GM21447 (cell line): ENCODE data around the gene PPP2R5B.

ENCODE experiments used
- ATAC-seq: cut with Tn5 transposase; IDR thresholded peaks from one replicate; pipeline ENCODE4 v1.9.1; 2021; ENCODE audit not compliant: unreplicated experiment

Gene PPP2R5B

DNA sequence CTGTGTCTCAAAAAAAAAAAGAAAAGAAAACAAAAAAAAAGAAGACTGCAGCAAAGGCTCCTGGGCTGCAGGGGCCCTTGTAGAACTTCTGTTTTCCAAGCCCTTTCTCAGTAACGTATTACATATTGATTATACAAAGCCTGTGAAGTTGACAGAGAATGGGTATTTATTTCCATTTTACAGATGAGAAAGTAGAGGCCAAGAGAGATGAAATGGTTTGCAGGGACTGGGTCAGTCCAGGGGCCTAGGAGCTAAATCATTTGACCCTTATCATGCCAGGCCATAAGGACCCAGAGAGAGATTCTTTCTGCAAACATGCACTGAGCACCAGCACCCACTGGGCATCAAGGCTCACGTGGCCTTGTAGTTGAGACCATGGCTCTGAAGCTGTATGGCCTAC, 4.5 kb downstream of the PPP2R5B start:
- no peak for ATAC-seq

DNA sequence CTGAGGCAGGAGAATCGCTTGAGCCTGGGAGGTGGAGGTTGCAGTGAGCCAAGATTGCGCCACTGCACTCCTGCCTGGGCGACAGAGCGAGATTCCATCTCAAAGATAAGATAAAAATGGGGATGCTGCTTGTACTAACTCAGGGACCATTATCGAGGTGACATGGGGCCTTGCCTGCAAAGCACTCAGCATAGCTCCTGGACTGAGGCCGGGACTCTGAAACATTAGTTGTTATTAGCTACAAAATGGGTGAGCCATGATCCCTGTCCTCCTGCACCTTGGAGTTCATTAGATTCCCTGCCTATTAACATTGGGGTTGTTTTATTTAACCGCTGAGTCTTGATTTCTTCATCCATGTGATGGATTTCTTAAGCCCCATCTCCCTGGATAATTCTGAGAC, 5.1 kb downstream of the PPP2R5B start:
- ATAC-seq: no peak

DNA sequence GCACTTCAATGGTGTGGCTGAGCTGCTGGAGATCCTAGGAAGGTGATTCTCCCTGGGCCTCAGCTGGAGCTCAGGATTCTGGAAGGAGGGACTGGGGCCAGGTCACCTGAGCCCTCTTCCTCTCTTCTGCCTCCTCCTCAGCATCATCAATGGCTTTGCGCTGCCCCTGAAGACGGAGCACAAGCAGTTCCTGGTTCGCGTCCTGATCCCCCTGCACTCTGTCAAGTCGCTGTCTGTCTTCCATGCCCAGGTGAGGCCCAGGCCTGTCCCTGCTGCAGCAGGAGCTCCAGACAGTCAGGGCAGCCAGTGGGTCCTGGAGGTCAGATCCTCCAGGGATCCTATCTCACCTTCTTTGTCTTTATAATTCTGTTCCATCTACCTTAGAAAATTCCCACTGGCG, 5.9 kb downstream of the PPP2R5B start:
- no peak for ATAC-seq

DNA sequence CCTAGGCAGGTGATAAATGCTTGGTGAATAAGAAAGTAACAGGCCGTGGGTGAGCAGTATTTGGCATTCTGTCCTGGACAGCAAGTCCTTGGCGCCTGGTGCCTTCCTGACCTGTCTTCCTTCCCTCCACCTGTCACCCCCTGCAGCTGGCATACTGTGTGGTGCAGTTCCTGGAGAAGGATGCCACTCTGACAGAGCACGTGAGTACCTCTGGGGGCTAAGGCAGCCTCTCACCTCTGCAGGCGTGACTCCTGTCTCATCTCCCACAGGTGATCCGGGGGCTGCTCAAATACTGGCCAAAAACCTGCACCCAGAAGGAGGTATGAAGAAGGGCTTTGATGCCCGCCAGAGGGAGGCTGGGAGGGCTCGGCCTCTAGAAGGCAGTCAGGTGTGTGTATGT, 6.8 kb downstream of the PPP2R5B start:
- ATAC-seq: no peak

- no peak for ATAC-seq
Observed at GRCh38 chr11:64932324-64932723, 7.8 kb downstream of the PPP2R5B start.

- no peak for ATAC-seq
Observed at GRCh38 chr11:64933213-64933934, 8.9 kb downstream of the PPP2R5B start.

- no peak for ATAC-seq
Observed at GRCh38 chr11:64933935-64934681, 9.6 kb downstream of the PPP2R5B start.

DNA sequence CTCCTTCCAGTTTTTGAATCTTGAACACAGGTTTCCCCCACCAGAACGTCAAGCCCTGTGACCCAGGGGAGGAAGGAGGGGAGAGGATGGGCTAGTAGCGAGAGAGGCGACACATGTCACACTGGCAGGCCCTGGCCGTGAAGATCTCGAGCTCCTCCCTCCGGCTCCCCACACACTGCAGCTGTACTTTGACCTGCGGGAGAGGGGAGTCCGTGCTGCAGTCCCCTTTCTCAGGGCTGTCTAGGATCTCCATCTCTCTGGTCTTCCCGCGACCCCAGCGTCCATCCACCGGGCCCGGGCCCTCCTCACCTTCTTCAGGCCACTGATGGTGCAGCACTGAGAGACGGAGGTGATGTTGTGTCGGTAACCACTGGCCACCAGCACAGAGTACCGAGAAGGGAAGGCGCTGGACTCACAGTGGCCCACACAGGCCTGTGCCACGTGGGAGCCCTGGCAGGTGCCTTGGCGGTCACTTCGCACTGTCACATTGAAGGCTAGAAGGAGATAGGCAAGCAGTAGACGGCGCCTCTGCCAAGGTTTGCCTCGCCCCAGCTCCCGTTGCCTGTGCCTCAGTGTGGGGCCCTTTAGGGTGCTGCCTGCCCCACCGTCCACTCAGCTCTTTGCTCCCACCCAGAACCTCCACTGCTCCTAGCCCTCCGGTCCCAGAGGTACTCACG, 10.3 kb downstream of the PPP2R5B start:
- no peak for ATAC-seq

- ATAC-seq: no peak
Observed at GRCh38 chr11:64935359-64936081, 11.0 kb downstream of the PPP2R5B start, which contains the start of gene GPHA2. Gene GPHA2, minus strand, starts transcription at chr11:64935893. Its CDS starts 433 bp downstream, at chr11:64935460.

- ATAC-seq: no peak
Observed at GRCh38 chr11:64936539-64936938, 12.1 kb downstream of the PPP2R5B start.

- no peak for ATAC-seq
Observed at GRCh38 chr11:64947208-64947814, 22.8 kb downstream of the PPP2R5B start.

GRCh38 chr11:64951529-64951928, 27.0 kb downstream of the PPP2R5B start:
- ATAC-seq: no peak

GRCh38 chr11:64954201-64954600, 29.7 kb downstream of the PPP2R5B start:
- no peak for ATAC-seq

DNA sequence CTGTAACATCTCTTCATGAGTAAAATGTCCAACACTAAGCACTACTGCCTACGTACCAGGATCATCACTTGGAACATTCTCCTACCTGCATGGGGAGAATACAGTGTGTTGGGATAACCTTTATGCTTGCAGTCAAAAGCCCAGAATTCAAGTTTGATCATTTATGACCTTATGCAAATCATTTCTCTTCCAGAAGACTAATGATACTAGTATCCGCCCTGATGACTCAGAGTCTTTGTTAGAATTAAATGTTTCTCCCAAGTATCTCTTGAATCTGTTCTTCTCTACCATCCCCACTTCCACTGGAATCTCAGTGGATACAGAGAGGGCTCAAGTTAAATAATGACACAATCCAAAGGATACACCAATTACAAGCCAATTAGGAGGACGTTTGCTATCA, 35.0 kb downstream of the PPP2R5B start:
- no peak for ATAC-seq

GRCh38 chr11:64960719-64961118, 36.2 kb downstream of the PPP2R5B start:
- no peak for ATAC-seq

DNA sequence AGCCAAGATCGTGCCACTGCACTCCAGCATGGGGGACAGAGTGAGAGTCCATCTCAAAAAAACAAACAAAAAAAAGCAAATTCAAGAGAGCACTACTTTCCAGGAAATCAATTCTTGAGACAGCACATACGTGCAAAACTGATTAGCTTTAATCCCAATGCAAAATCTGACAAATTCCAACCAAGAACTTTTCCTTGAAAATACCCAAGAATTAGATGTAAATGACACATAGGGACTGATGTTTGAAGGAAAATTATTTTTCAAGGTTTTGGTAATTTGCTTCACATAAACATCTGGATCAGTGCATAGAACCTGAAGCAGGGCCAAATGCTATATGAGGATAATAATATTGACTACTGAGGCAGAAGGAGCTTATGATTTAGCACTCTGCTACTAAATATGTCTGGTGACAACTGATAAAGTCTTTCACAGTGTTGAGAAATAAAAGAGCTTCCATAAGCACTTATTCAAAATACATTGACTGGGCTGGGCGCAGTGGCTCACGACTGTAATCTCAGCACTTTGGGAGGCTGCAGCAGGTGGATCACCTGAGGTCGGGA, 38.7 kb downstream of the PPP2R5B start:
- ATAC-seq: no peak

GRCh38 chr11:64967375-64967774, 42.9 kb downstream of the PPP2R5B start:
- no peak for ATAC-seq

DNA sequence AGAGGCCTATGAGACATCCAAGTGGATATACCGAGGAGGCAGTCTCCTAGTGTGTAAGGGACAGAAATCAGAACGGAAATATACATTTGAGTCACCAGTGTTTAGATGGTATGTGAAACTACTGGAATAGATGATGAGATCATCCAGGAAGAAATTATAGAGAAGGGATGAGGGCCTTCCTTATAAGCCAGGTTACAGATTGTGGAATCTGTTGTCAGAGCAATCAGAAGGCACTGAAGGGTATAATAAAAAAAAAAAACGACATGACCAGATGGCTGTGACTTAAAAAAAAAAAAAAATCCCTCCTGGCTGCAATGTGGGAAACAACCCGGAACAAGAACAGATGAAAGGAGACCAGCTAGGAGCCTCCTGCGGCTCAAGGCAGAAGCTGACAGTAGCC, 44.7 kb downstream of the PPP2R5B start:
- no peak for ATAC-seq

DNA sequence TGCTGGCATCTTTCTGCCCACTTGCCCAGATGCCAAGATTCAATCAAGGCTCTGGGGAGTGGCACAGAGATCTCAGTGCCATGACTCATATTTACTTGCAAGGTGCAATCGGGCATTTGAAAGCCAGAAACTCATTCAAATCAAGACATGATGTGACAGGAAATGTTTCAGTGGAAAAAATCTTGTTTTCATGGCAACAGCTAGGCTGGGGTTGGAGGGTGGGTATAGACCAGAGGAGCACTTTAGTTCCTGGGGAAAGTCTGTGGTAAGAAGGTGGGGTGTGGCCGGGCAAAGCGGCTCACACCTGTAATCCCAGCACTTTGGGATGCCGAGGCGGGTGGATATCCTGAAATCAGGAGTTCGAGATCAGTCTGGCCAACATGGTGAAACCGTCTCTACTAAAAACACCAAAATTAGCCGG, 46.3 kb downstream of the PPP2R5B start:
- ATAC-seq: no peak

DNA sequence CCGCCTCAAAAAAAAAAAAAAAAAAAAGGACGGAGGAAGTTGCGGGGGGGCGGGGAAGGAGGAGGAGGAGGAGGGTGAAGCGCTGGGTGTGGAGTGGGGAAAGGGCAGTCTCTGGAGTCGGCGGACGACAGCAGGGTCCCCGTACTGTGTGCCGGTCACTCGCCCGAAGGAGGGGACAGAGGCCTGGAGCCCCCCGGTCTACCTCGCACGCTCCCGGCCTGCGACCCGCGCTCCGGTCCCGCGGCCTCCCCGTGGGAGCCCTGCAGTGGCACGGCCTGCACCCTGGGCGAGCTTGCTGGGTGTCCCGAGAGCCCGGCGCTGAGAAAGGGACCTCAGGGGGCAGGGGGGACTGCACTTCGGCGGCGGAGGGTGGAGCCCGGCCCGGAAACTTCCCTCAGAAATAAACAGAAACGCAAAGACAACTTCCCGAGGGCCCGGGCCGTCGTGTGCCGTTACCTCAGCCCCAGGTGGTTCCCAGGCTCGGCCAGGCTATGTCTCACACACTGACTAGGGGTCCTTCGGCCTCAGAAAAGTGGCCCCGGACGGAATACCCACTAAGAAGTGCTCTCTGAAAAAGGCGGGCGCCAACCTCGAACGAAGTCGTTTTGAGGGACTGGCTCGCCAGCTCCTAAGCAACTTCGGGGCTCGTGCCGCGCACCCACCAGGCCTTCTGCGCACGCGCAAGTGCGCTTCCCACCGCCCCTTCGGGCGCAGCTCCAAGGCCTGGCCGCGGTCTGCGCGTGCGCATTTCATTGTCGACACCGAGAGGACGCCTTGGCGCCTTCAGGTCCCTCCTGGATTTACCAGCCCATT, 47.1 kb downstream of the PPP2R5B start, which contains the start of gene MAJIN:
MAJIN (minus strand) TSS at position 688 of the 813 bp plus-strand sequence. CDS start 12,703 bp downstream, outside the sequence.
- ATAC-seq: no peak
